ENCODE data around the gene FRMPD4. TPM values are rescaled to one million over a fixed set of nuclear protein-coding genes. Genes with fewer than 3 reads are reported as not detected.

Gene FRMPD4
- total RNA-seq, 1 experiment from 2014 or later: 0.24 TPM

DNA sequence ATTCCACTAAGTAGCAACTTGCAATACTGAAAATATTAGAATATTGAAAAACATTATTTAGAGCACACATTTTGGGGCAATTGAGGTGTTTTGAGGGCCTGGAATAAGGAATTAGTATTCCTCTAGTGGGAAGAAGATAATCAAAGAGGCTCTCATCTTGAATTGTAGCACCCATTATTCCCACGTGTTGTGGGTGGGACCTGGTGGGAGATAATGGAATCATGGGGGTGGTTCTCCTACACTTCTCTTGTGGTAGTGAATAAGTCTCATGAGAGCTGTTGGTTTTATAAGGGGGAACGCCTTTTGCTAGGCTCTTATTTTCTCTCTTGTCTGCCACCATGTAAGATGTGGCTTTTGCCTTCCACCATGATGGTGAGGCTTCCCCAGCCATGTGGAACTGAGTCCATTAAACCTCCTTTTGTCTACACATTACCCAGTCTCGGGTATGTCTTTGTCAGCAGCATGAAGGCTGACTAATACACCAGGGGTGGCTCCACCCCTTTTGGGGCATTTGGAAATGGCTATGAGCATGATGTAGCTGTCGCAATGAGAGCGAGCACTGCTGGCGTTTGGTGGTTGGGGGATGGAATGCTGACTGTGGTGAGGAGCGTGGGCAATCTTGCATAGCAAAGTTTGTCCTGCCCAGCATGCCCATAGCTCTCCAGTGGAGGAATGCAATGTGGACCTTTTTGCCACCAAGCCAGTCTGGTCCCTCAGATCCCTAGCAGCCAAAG is 308.2 kb downstream of the FRMPD4 start:
- Histone ChIP-seq H3K56ac (ENCODE audit: insufficient read length, low read depth, low read length) (no peak overlapping the region), H2BK20ac (ENCODE audit: low read depth, low read length, poor library complexity, severe bottlenecking) (no peak overlapping the region), H3K79me2 (ENCODE audit: insufficient read depth, low read length) (no peaks in the 10 kb centered on the region), H2AK5ac (ENCODE audit: insufficient read length, low read length) (no peak overlapping the region), H3K18ac (ENCODE audit: insufficient read length, low read depth, low read length) (no peak overlapping the region), H3K4ac (ENCODE audit: low read depth, low read length) (no peak overlapping the region), H3K27me3 (ENCODE audit: insufficient read depth, low read length) (no peaks in the 10 kb centered on the region), H3K27ac (ENCODE audit: insufficient read length, low read depth, low read length) (no peak overlapping the region), H4K20me1 (ENCODE audit: control insufficient read depth, insufficient read depth, insufficient read length) (no peaks in the 10 kb centered on the region), H3K79me1 (ENCODE audit: insufficient read depth, low read depth, low read length, poor library complexity, severe bottlenecking) (no peaks in the 10 kb centered on the region), H2BK120ac (ENCODE audit: low read depth, low read length, poor library complexity, severe bottlenecking) (no peak overlapping the region), H3K14ac (ENCODE audit: insufficient read depth, low read length) (no peak overlapping the region), H3K4me2 (ENCODE audit: insufficient read depth, insufficient read length, low read length) (no peak overlapping the region), H3K9me3 (ENCODE audit: control insufficient read depth, low read depth, low read length) (peaks cover 6% of the 10 kb centered on the region), H2BK12ac (ENCODE audit: insufficient read length, low read depth, low read length) (no peak overlapping the region), H3K23me2 (ENCODE audit: insufficient read length, low read depth, low read length, poor library complexity, severe bottlenecking) (no peaks in the 10 kb centered on the region), H3T11ph (ENCODE audit: low read length) (no peak overlapping the region), H2BK5ac (ENCODE audit: insufficient read length, low read length) (no peak overlapping the region), H3K4me1 (ENCODE audit: insufficient read depth, low read length) (no peaks in the 10 kb centered on the region), H4K91ac (ENCODE audit: insufficient read length, low read depth, low read length) (no peak overlapping the region), H3K9ac (ENCODE audit: extremely low read depth, insufficient read length, low read length) (no peak overlapping the region), H3K23ac (ENCODE audit: insufficient read length, low read depth, low read length) (no peak overlapping the region), H4K5ac (ENCODE audit: insufficient read length, low read depth, low read length) (no peak overlapping the region), H2AFZ (ENCODE audit: low read length) (no peak overlapping the region), H2BK15ac (ENCODE audit: low read depth, low read length) (no peak overlapping the region), H4K8ac (replicated peaks; ENCODE audit: insufficient read length, low read depth, low read length) (no peak overlapping the region)
- Mint-ChIP-seq H3K4me1 (peaks cover 0 to 2% of the 10 kb centered on the region in 2 experiments; a peak in 3 of 4 replicates), H3K9me3 (peaks cover 58 to 75% of the 10 kb centered on the region in 2 experiments), H3K36me3 (ENCODE audit: insufficient read depth in 1 of 3, low read depth in 3 of 3) (peaks cover 0 to 3% (median 0%) of the 10 kb centered on the region in 3 experiments; a peak in 2 of 7 replicates), H3K4me3 (no peak overlapping the region), H3K27ac (no peak overlapping the region), H3K27me3 (ENCODE audit: low read depth) (no peaks in the 10 kb centered on the region)
- TF ChIP-seq, protein P1, sequence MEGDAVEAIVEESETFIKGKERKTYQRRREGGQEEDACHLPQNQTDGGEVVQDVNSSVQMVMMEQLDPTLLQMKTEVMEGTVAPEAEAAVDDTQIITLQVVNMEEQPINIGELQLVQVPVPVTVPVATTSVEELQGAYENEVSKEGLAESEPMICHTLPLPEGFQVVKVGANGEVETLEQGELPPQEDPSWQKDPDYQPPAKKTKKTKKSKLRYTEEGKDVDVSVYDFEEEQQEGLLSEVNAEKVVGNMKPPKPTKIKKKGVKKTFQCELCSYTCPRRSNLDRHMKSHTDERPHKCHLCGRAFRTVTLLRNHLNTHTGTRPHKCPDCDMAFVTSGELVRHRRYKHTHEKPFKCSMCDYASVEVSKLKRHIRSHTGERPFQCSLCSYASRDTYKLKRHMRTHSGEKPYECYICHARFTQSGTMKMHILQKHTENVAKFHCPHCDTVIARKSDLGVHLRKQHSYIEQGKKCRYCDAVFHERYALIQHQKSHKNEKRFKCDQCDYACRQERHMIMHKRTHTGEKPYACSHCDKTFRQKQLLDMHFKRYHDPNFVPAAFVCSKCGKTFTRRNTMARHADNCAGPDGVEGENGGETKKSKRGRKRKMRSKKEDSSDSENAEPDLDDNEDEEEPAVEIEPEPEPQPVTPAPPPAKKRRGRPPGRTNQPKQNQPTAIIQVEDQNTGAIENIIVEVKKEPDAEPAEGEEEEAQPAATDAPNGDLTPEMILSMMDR (conservative IDR thresholded peaks at IDR 0.05): no peak
- DNase-seq: no peak
- WGBS (ENCODE audit: extremely low coverage, insufficient read length, low lambda C conversion rate): no CpG with 5 or more reads among the region's 7 CpGs

Data from H9 (cell line).